ENCODE results near the gene ADGRB2. TPM values are rescaled to one million over a fixed set of nuclear protein-coding genes. Genes with fewer than 3 reads are reported as not detected.

Gene ADGRB2
- total RNA-seq, 1 donor: 7.9 TPM

- no peak for DNase-seq (ENCODE audit: low read depth)
- no peak for TF ChIP-seq CTCF (IDR thresholded peaks at IDR 0.05; ENCODE audit: insufficient read depth, low read length)
- H3K4me3 ChIP-seq (ENCODE audit: low read depth, low read length): no peak overlapping the region
Measured at GRCh38 chr1:31790641-31791091, 26.5 kb upstream of the ADGRB2 start.

- DNase-seq (ENCODE audit: low read depth): no peak
- H3K4me3 ChIP-seq (ENCODE audit: low read depth, low read length): no peak overlapping the region
- no peak for TF ChIP-seq CTCF (IDR thresholded peaks at IDR 0.05; ENCODE audit: insufficient read depth, low read length)
Measured at GRCh38 chr1:31790140-31790539, 26.0 kb upstream of the ADGRB2 start.

GRCh38 chr1:31789259-31790065 lies 25.3 kb upstream of the ADGRB2 start:
- peak; percentile 90 for DNase-seq (ENCODE audit: low read depth)
- peak; percentile 96 for TF ChIP-seq CTCF (IDR thresholded peaks at IDR 0.05; ENCODE audit: insufficient read depth, low read length)
- peak overlapping the region; percentile 79 for H3K4me3 ChIP-seq (ENCODE audit: low read depth, low read length)

GRCh38 chr1:31788825-31789256 lies 24.7 kb upstream of the ADGRB2 start:
- H3K4me3 ChIP-seq (ENCODE audit: low read depth, low read length): peak overlapping the region; percentile 79
- no peak for TF ChIP-seq CTCF (IDR thresholded peaks at IDR 0.05; ENCODE audit: insufficient read depth, low read length)
- DNase-seq (ENCODE audit: low read depth): peak; percentile 91

GRCh38 chr1:31788138-31788824 lies 24.1 kb upstream of the ADGRB2 start:
- peak; percentile 89 for DNase-seq (ENCODE audit: low read depth)
- no peak for TF ChIP-seq CTCF (IDR thresholded peaks at IDR 0.05; ENCODE audit: insufficient read depth, low read length)
- peak overlapping the region; percentile 79 for H3K4me3 ChIP-seq (ENCODE audit: low read depth, low read length)

GRCh38 chr1:31787786-31788137 lies 23.6 kb upstream of the ADGRB2 start:
- H3K4me3 ChIP-seq (ENCODE audit: low read depth, low read length): peak overlapping the region; percentile 79
- DNase-seq (ENCODE audit: low read depth): no peak

More at GRCh38 chr1:31787786-31788137, 23.6 kb upstream of the ADGRB2 start:
- TF ChIP-seq CTCF (IDR thresholded peaks at IDR 0.05; ENCODE audit: insufficient read depth, low read length): no peak
